Vagina (tissue), 2 donors: Measurements from ENCODE around the gene DNMT3A.

Experiments
- POLR2AphosphoS5 ChIP-seq, 2 donors: sonication (generic); formaldehyde crosslinking; IDR thresholded peaks; one replicate each; pipeline ENCODE4 v1.9.0; 2017; ENCODE audit warnings: antibody characterized with exemption in 2 of 2, mild to moderate bottlenecking in 2 of 2, low read depth in 1 of 2; ENCODE audit not compliant: insufficient read depth in 1 of 2
- TF ChIP-seq, protein P1 (sequence below), 3 experiments: fragments of 450-650 bp in 2 of 3; fragments of 200-600 bp in 1 of 3; sonication (generic) in 1 of 3; IDR thresholded peaks; one replicate each; pipeline ENCODE4 v1.5.1; 2017 to 2019; ENCODE audit warnings: antibody characterized with exemption in 3 of 3, mild to moderate bottlenecking in 2 of 3, moderate library complexity in 2 of 3

DNA sequence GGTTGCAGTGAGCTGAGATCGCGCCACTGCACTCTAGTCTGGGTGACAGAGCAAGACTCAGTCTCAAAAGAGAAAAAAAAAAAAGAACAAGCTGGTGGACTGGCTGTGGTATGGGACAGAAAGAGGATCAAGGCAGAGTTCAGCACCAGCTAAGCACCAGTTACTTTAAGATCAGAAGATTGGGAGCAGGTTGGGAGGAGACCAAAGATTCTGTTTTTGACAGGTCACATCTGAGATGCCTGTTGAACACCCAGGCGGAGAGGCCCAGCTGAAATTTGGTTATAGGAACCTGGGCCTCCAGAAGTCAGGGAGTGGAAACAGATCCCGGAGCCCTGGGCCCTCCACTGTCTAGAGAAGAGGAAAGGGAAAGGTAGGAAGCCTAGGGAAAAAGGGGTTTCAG is 120.1 kb downstream of the DNMT3A start:
- TF ChIP-seq, protein P1, sequence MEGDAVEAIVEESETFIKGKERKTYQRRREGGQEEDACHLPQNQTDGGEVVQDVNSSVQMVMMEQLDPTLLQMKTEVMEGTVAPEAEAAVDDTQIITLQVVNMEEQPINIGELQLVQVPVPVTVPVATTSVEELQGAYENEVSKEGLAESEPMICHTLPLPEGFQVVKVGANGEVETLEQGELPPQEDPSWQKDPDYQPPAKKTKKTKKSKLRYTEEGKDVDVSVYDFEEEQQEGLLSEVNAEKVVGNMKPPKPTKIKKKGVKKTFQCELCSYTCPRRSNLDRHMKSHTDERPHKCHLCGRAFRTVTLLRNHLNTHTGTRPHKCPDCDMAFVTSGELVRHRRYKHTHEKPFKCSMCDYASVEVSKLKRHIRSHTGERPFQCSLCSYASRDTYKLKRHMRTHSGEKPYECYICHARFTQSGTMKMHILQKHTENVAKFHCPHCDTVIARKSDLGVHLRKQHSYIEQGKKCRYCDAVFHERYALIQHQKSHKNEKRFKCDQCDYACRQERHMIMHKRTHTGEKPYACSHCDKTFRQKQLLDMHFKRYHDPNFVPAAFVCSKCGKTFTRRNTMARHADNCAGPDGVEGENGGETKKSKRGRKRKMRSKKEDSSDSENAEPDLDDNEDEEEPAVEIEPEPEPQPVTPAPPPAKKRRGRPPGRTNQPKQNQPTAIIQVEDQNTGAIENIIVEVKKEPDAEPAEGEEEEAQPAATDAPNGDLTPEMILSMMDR (IDR thresholded peaks at IDR 0.05), result no peak
- TF ChIP-seq POLR2AphosphoS5 (IDR thresholded peaks at IDR 0.05; ENCODE audit: insufficient read depth in 1 of 2, low read depth in 1 of 2), result no peak
